HepG2 (cell line): Measurements from ENCODE around the gene INPP4B. TPM values are rescaled to one million over a fixed set of nuclear protein-coding genes. Genes with fewer than 3 reads are reported as not detected.

ENCODE experiments used
- ATAC-seq: fragments of 200-7000 bp; cut with Tn5 transposase; 3 replicates; pipeline ENCODE4 v1.9.1; 2020; ENCODE audit warnings: mild to moderate bottlenecking, moderate library complexity
- BruUV-seq: library from RNA; stranded (reverse); fragments of 400-500 nt; replicated peaks from 2 replicates; lab custom pipeline; 2021; lab: Mats Ljungman, UMichigan
- CTCF ChIA-PET: fragments of 300-600 bp; formaldehyde crosslinking; extraction: SDS; loops from one replicate; lab custom pipeline; 2021; ENCODE audit warnings: low total read pairs, inconsistent platforms, low intra/inter-chr PET ratio; lab: Yijun Ruan, JAX
- POLR2A ChIA-PET: fragments of 350-600 bp; sonication (Branson Sonifier 250); formaldehyde crosslinking; loops from one replicate; lab custom pipeline; 2020; ENCODE audit warnings: antibody characterized with exemption, inconsistent platforms; lab: Yijun Ruan, JAX
- DNase-seq: peaks from one replicate; pipeline ENCODE4 v3.0.0-alpha.2; 2015; ENCODE audit warnings: low spot score
- FAIRE-seq: peaks from 3 replicates; lab custom pipeline; 2011; peaks lifted over from hg19 to GRCh38; lab: Jason Lieb, UNC
- H2AFZ ChIP-seq: one replicate; pipeline ENCODE4 v1.6.1; 2011; ENCODE audit warnings: low read length, inconsistent platforms
- H3K27ac ChIP-seq: fragments of 300-600 bp; 3 replicates; pipeline ENCODE4 v1.8.0; 2011; ENCODE audit warnings: mixed run types, mild to moderate bottlenecking, mixed read lengths, low read length, inconsistent platforms; ENCODE audit not compliant: insufficient read depth; ENCODE audit errors: extremely low read length
- H3K27me3 ChIP-seq, 2 experiments: fragments of 200-600 bp in 1 of 2; 2 replicates in 1 of 2; 3 replicates in 1 of 2; pipeline versions ENCODE4 v1.6.0 to v1.8.0; 2011; ENCODE audit warnings: low read length in 2 of 2, mild to moderate bottlenecking in 2 of 2, moderate library complexity in 2 of 2, inconsistent platforms in 1 of 2; ENCODE audit not compliant: insufficient read depth in 2 of 2, control insufficient read depth in 1 of 2
- H3K36me3 ChIP-seq, 2 experiments: fragments of 200-600 bp in 1 of 2; replicated peaks in 1 of 2; 2 replicates in 1 of 2; 3 replicates in 1 of 2; pipeline versions ENCODE4 v1.5.1 to v1.8.0; 2011; ENCODE audit warnings: low read length in 2 of 2, inconsistent platforms in 1 of 2; ENCODE audit not compliant: insufficient read depth in 2 of 2, control insufficient read depth in 1 of 2
- H3K4me1 ChIP-seq: 2 replicates; pipeline ENCODE4 v1.5.1; 2012; ENCODE audit warnings: low read length, inconsistent platforms; ENCODE audit not compliant: insufficient read depth
- H3K4me2 ChIP-seq: 2 replicates; pipeline ENCODE4 v1.6.0; 2011; ENCODE audit warnings: low read depth, low read length, inconsistent platforms
- H3K4me3 ChIP-seq, 3 experiments: fragments of 200-600 bp in 1 of 3; sonication (generic), shearing (Covaris generic) in 1 of 3; replicated peaks in 1 of 3; 2 replicates each; pipeline ENCODE4 v1.5.1; 2011 to 2016; ENCODE audit warnings: low read length in 3 of 3, inconsistent platforms in 2 of 3, low read depth in 2 of 3, mild to moderate bottlenecking in 2 of 3, control low read depth in 1 of 3, mixed read lengths in 1 of 3; ENCODE audit not compliant: insufficient read depth in 1 of 3
- H3K79me2 ChIP-seq: one replicate; pipeline ENCODE4 v1.6.1; 2011; ENCODE audit warnings: low read length, inconsistent platforms; ENCODE audit not compliant: insufficient read depth
- H3K9ac ChIP-seq: 2 replicates; pipeline ENCODE4 v1.6.0; 2011; ENCODE audit warnings: mild to moderate bottlenecking, low read depth, low read length, inconsistent platforms; ENCODE audit not compliant: insufficient read depth
- H3K9me3 ChIP-seq: 2 replicates; pipeline ENCODE4 v1.5.1; 2012; ENCODE audit warnings: mild to moderate bottlenecking, low read length
- H4K20me1 ChIP-seq: 2 replicates; pipeline ENCODE4 v1.6.0; 2011; ENCODE audit warnings: inconsistent platforms, mild to moderate bottlenecking, low read length, moderate library complexity; ENCODE audit not compliant: insufficient read depth
- FIP1L1 ChIP-seq: fragments of 200-400 bp; formaldehyde crosslinking; IDR thresholded peaks from 2 replicates; pipeline ENCODE4 v1.6.1; 2018; ENCODE audit warnings: low read depth, mild to moderate bottlenecking, low read length, moderate library complexity, borderline replicate concordance; ENCODE audit not compliant: insufficient read depth
- HDAC6 ChIP-seq: fragments of 200-600 bp; sonication (generic); IDR thresholded peaks from 2 replicates; pipeline ENCODE4 v1.7.0; 2017; ENCODE audit warnings: mild to moderate bottlenecking, antibody characterized with exemption, low read length, low read depth
- ZBTB1 ChIP-seq: sonication (generic); formaldehyde crosslinking; IDR thresholded peaks from 2 replicates; pipeline ENCODE4 v1.4.0; 2020; ENCODE audit warnings: missing genetic modification reagents, borderline replicate concordance
- ZBTB3 ChIP-seq: sonication (generic); formaldehyde crosslinking; IDR thresholded peaks from 2 replicates; pipeline ENCODE4 v1.4.0; 2020; ENCODE audit warnings: low read depth, mild to moderate bottlenecking, moderate library complexity, missing genetic modification reagents, borderline replicate concordance
- ZFP36 ChIP-seq: fragments of 150-350 bp; IDR thresholded peaks from 2 replicates; pipeline ENCODE4 v1.6.1; 2018; ENCODE audit warnings: borderline replicate concordance, low read length, low read depth; ENCODE audit not compliant: partially characterized antibody
- ZNF121 ChIP-seq: sonication (generic); formaldehyde crosslinking; IDR thresholded peaks from 2 replicates; pipeline ENCODE4 v1.5.0; 2020; ENCODE audit warnings: mild to moderate bottlenecking, missing genetic modification reagents
- ZNF468 ChIP-seq: sonication (generic); formaldehyde crosslinking; IDR thresholded peaks from 2 replicates; pipeline ENCODE4 v1.8.0; 2022; ENCODE audit warnings: mild to moderate bottlenecking, moderate library complexity, missing genetic modification reagents
- ZNF577 ChIP-seq: sonication (generic); formaldehyde crosslinking; IDR thresholded peaks from 2 replicates; pipeline ENCODE4 v1.4.0; 2020; ENCODE audit warnings: mild to moderate bottlenecking, low read depth, missing genetic modification reagents, borderline replicate concordance
- ZNF746 ChIP-seq: sonication (generic); formaldehyde crosslinking; IDR thresholded peaks from 2 replicates; pipeline ENCODE4 v1.8.0; 2022; ENCODE audit warnings: mild to moderate bottlenecking, missing genetic modification reagents
- ZSCAN30 ChIP-seq: sonication (generic); formaldehyde crosslinking; IDR thresholded peaks from 2 replicates; pipeline ENCODE4 v1.5.0; 2020; ENCODE audit warnings: mild to moderate bottlenecking, missing genetic modification reagents
- WGBS: methylation state at CpG from one replicate; pipeline ENCODE4 v1.1.6; 2017; ENCODE audit warnings: low lambda C conversion rate; 5-methylcytosine and 5-hydroxymethylcytosine counted together
- in situ Hi-C: cut with HindIII; loops from 2 replicates; pipeline ENCODE4 v1.10.0; 2017; ENCODE audit warnings: low pct_unique_long_range_greater_than_20kb; ENCODE audit not compliant: extremely low pct_ligation_motif_present
- intact Hi-C: fragments of 100-400 bp; cut with micrococcal nuclease; formaldehyde crosslinking; loops from one replicate; pipeline ENCODE4 v1.10.0; 2022; ENCODE audit not compliant: unreplicated experiment
- polyA plus RNA-seq, 8 experiments: library from polyadenylated mRNA; depleted of rRNA in 3 of 8; stranded (reverse) in 7 of 8; unstranded in 1 of 8; fragments of >200 nt; fragmentation: Illumina TruSeq in 4 of 8; extraction: Trizol in 4 of 8; gene quantifications; 2 replicates each; pipeline versions ENCODE4 v1.2.1 to v1.2.3, GENCODE V29; 2011 to 2016; ENCODE audit warnings: low read depth in 4 of 8, missing spikeins in 1 of 8, mixed read lengths in 1 of 8; ENCODE audit not compliant: insufficient read depth in 1 of 8
- total RNA-seq, 5 experiments: library from RNA; depleted of rRNA; stranded (reverse); fragments of >200 nt; fragmentation: Illumina TruSeq; extraction: Trizol; gene quantifications; 2 replicates each; pipeline ENCODE4 v1.2.3, GENCODE V29; 2016; ENCODE audit warnings: low read depth in 1 of 5
- TF ChIP-seq, protein P1 (sequence below): sonication (generic); formaldehyde crosslinking; IDR thresholded peaks from 2 replicates; pipeline ENCODE4 v1.8.1; 2023; ENCODE audit warnings: missing genetic modification reagents, inconsistent platforms, borderline replicate concordance
- TF ChIP-seq, protein P2 (sequence below): sonication (generic); formaldehyde crosslinking; IDR thresholded peaks from 2 replicates; pipeline ENCODE4 v1.4.0; 2020; ENCODE audit warnings: missing genetic modification reagents
- TF ChIP-seq, protein P3 (sequence below): sonication (generic); formaldehyde crosslinking; IDR thresholded peaks from 2 replicates; pipeline ENCODE4 v1.4.0; 2020; ENCODE audit warnings: missing genetic modification reagents

Gene INPP4B
- total and polyA plus RNA-seq, 2 of the 13 experiments (the other 11 are each of a cell fraction or from before 2014, with no cell fraction given) = not detected

DNA sequence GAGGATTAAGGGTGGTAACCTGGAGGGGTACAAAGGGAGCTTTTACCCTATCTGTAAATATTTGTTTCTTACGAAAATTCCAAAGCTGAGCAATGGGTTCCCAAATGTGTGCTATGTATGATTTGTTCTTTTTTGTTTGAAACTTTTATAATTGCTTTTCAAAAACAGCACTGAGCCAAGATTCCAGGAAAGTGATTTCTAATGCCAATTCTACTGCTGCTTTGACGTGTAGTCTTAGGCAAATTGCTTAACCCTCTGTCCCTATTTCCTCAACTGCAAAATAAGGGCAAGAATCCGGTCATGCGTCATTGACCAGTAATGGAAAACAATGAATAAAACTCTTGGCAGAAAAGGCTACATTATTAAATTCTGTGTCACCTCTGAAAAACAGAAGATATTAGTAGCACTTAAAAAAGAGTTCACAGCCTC lies 755.0 kb downstream of the INPP4B start:
- ChIA-PET CTCF (no interaction called here), POLR2A (no interaction called here)
- intact Hi-C loops (no loop called here), in situ Hi-C loops (no loop called here)
- no peaks in the 10 kb centered on the region for H3K27me3 ChIP-seq
- no peaks in the 10 kb centered on the region for H3K79me2 ChIP-seq
- H3K4me3 ChIP-seq = no peak overlapping the region
- H3K4me1 ChIP-seq = no peaks in the 10 kb centered on the region
- ATAC-seq (no peak), FAIRE-seq (no peak), DNase-seq (no peak)
- H3K4me2 ChIP-seq = no peak overlapping the region
- WGBS = 40% methylated on average over 4 of the region's 4 CpGs
- H3K9ac ChIP-seq = no peak overlapping the region
- H3K36me3 ChIP-seq = no peaks in the 10 kb centered on the region
- no TSS peak for BruUV-seq
- no peaks in the 10 kb centered on the region for H3K9me3 ChIP-seq
- H2AFZ ChIP-seq = no peak overlapping the region
- H4K20me1 ChIP-seq = no peaks in the 10 kb centered on the region
- no peak overlapping the region for H3K27ac ChIP-seq
- TF ChIP-seq ZNF121 (CRISPR knock-in tag) (no peak), ZSCAN30 (CRISPR knock-in tag) (no peak), ZBTB1 (CRISPR knock-in tag) (no peak), ZNF468 (CRISPR knock-in tag) (no peak), HDAC6 (no peak), ZNF577 (no peak), FIP1L1 (no peak), ZBTB3 (CRISPR knock-in tag) (no peak), ZNF746 (CRISPR knock-in tag) (no peak), ZFP36 (no peak)
- TF ChIP-seq, protein P1, sequence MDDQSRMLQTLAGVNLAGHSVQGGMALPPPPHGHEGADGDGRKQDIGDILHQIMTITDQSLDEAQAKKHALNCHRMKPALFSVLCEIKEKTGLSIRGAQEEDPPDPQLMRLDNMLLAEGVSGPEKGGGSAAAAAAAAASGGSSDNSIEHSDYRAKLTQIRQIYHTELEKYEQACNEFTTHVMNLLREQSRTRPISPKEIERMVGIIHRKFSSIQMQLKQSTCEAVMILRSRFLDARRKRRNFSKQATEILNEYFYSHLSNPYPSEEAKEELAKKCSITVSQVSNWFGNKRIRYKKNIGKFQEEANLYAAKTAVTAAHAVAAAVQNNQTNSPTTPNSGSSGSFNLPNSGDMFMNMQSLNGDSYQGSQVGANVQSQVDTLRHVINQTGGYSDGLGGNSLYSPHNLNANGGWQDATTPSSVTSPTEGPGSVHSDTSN (CRISPR knock-in tag) = no peak
- TF ChIP-seq, protein P2, sequence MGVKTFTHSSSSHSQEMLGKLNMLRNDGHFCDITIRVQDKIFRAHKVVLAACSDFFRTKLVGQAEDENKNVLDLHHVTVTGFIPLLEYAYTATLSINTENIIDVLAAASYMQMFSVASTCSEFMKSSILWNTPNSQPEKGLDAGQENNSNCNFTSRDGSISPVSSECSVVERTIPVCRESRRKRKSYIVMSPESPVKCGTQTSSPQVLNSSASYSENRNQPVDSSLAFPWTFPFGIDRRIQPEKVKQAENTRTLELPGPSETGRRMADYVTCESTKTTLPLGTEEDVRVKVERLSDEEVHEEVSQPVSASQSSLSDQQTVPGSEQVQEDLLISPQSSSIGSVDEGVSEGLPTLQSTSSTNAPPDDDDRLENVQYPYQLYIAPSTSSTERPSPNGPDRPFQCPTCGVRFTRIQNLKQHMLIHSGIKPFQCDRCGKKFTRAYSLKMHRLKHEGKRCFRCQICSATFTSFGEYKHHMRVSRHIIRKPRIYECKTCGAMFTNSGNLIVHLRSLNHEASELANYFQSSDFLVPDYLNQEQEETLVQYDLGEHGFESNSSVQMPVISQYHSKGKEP (CRISPR knock-in tag) = no peak
- TF ChIP-seq, protein P3, sequence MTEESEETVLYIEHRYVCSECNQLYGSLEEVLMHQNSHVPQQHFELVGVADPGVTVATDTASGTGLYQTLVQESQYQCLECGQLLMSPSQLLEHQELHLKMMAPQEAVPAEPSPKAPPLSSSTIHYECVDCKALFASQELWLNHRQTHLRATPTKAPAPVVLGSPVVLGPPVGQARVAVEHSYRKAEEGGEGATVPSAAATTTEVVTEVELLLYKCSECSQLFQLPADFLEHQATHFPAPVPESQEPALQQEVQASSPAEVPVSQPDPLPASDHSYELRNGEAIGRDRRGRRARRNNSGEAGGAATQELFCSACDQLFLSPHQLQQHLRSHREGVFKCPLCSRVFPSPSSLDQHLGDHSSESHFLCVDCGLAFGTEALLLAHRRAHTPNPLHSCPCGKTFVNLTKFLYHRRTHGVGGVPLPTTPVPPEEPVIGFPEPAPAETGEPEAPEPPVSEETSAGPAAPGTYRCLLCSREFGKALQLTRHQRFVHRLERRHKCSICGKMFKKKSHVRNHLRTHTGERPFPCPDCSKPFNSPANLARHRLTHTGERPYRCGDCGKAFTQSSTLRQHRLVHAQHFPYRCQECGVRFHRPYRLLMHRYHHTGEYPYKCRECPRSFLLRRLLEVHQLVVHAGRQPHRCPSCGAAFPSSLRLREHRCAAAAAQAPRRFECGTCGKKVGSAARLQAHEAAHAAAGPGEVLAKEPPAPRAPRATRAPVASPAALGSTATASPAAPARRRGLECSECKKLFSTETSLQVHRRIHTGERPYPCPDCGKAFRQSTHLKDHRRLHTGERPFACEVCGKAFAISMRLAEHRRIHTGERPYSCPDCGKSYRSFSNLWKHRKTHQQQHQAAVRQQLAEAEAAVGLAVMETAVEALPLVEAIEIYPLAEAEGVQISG = no peak
